ENCODE results near the gene BRD3OS.

- TF ChIP-seq CTCF (IDR thresholded peaks at IDR 0.05; ENCODE audit: extremely low read depth in 1 of 2, insufficient read depth in 1 of 2, low read depth in 1 of 2, low read length in 2 of 2) (no peak), EZH2 (IDR thresholded peaks at IDR 0.05; ENCODE audit: borderline replicate concordance, low read depth, low read length, severe bottlenecking) (no peak)
Observed at GRCh38 chr9:134050726-134051125, 25.4 kb downstream of the BRD3OS start.
